ENCODE data around the gene ZSWIM3.
"Not testable (repeated sequence)": the region's sequence is repeated elsewhere in the genome, so short reads cannot be mapped to it uniquely, and the experiment has no call there.

The ZSWIM3 gene

DNA sequence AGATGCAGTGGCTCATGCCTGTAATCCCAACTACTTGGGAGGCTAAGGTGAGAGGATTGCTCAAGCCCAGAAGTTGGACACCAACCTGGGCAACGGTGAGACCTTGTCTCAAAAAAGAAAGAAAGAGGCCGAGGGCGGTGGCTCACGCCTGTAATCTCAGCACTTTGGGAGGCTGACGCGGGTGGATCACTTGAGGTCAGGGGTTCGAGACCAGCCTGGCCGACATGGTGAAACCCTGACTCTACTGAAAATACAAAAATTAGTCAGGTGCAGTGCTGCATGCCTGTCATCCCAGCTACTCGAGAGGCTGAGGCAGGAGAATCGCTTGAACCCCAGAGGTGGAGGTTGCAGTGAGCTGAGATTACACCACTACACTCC, 16.7 kb downstream of the ZSWIM3 start:
- H3K9ac ChIP-seq (ENCODE audit: low read depth in 1 of 2, low read length in 2 of 2); H3K4me3 ChIP-seq (ENCODE audit: low read length in 2 of 2); H3K4me1 ChIP-seq (ENCODE audit: control insufficient read depth in 2 of 2, insufficient read depth in 2 of 2, low read length in 2 of 2); H3K9me3 ChIP-seq (ENCODE audit: control insufficient read depth in 2 of 2, low read length in 2 of 2); H3K27me3 ChIP-seq (ENCODE audit: control insufficient read depth in 2 of 2, insufficient read depth in 2 of 2, low read length in 2 of 2); H3K27ac ChIP-seq (ENCODE audit: low read depth in 2 of 2, low read length in 2 of 2): not testable (repeated sequence)
- peaks cover 14 to 28% of the 10 kb centered on the region in 2 donors for H3K36me3 ChIP-seq (ENCODE audit: control insufficient read depth in 2 of 2, insufficient read depth in 2 of 2, low read length in 2 of 2)

DNA sequence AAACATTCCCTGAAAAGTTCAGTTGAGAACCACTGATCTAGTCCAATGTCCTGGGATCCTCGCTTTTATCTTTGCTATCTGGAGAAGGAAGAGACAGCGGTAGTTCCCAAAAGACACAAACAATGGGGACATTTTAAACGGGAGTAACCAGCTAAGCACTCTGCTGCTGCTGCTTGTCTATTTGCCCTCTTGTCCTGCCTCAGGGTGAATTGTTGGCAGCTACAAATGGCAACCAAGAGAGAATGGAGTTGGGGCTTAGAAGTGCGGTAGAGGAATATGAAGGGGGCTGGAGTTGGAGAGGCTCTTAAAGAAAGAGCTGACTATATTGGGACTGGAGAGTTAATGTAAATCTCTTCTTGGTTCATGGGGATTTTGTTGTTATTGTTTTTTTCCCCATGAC, 17.2 kb downstream of the ZSWIM3 start:
- Histone ChIP-seq H3K9me3 (ENCODE audit: control insufficient read depth in 2 of 2, low read length in 2 of 2) (no peaks in the 10 kb centered on the region), H3K9ac (ENCODE audit: low read depth in 1 of 2, low read length in 2 of 2) (no peak overlapping the region), H3K4me1 (ENCODE audit: control insufficient read depth in 2 of 2, insufficient read depth in 2 of 2, low read length in 2 of 2) (no peaks in the 10 kb centered on the region), H3K27ac (ENCODE audit: low read depth in 2 of 2, low read length in 2 of 2) (no peak overlapping the region), H3K4me3 (ENCODE audit: low read length in 2 of 2) (no peak overlapping the region), H3K27me3 (ENCODE audit: control insufficient read depth in 2 of 2, insufficient read depth in 2 of 2, low read length in 2 of 2) (no peaks in the 10 kb centered on the region), H3K36me3 (ENCODE audit: control insufficient read depth in 2 of 2, insufficient read depth in 2 of 2, low read length in 2 of 2) (peaks cover 14 to 28% of the 10 kb centered on the region in 2 donors)

DNA sequence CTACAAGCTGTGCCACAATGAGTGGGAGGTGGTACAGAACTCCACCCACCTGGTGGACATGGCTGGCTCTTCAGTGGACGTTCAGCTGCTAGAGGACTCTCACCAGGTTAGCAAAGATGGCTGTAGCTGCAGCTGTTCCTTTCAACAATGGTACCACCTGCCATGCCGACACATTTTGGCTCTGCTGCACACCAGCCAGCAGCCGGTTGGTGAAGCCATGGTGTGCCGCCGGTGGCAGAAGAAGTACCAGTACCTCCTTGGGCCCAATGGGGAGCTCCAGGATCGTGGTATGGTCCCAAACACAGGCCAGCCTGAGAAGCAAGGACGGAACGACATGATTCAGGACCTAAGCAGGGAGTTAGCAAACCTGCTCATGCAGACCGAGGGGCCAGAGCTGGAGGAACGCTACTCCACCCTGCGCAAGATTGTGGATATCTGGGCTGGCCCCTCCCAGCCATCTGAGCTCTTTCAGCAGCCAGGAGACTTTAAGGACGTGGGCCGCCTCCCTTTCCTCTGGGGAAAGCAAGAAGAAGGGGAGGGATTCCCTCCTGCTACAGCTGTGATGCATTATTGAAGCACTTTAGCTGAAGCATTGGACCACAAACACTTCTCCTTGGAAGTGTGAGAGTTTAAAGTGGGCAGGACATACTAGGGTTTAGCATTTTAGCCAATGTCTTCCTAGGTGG, 20.8 kb downstream of the ZSWIM3 start:
- Histone ChIP-seq H3K27ac (ENCODE audit: low read depth in 2 of 2, low read length in 2 of 2) (no peak overlapping the region), H3K4me1 (ENCODE audit: control insufficient read depth in 2 of 2, insufficient read depth in 2 of 2, low read length in 2 of 2) (peaks cover 0 to 4% of the 10 kb centered on the region in 2 donors), H3K4me3 (ENCODE audit: low read length in 2 of 2) (no peak overlapping the region), H3K9ac (ENCODE audit: low read depth in 1 of 2, low read length in 2 of 2) (no peak overlapping the region), H3K27me3 (ENCODE audit: control insufficient read depth in 2 of 2, insufficient read depth in 2 of 2, low read length in 2 of 2) (no peaks in the 10 kb centered on the region), H3K36me3 (ENCODE audit: control insufficient read depth in 2 of 2, insufficient read depth in 2 of 2, low read length in 2 of 2) (peaks cover 18 to 32% of the 10 kb centered on the region in 2 donors), H3K9me3 (ENCODE audit: control insufficient read depth in 2 of 2, low read length in 2 of 2) (no peaks in the 10 kb centered on the region)

DNA sequence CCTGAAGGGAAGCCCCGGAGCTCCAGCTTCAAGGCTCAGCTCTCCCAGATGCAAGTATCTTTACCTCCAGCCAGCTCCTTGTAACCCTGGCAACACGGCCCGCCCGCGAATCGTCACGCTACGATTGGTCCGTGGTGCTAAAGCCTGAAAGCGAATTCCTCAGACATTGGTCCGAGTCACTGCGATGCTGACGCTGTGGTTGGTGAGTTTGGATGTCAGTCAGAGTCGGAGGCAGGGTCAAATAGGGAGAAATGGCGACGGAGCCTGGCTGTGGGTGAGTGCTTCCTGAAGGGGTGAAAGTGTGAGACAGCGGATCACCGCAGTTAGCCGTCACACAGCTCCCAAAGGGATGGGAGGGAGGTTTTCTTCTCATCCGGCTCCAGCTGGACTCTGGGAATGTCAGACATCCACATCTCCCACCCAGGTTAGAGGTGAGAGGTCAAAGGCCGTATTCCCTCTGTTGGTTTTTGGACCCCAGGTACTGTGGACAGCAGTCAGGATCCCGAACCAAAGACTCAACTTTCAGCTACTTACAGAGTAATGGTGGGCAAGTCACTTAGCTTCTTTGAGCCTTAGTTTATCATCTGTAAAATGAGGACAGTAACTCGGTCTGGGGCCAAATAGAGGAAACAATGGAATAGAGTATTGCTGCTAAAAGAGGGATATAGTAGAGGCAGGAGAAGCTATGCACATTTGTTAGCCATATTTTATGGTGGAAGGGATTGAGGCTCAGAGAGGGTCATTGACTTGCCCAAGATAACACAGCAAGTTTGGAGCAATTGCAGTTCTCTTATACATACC, 23.8 kb downstream of the ZSWIM3 start, which contains the start of gene ZSWIM1:
Gene ZSWIM1, plus strand, starts transcription at position 240 of the 801 bp plus-strand sequence. CDS start 1,366 bp downstream, outside the sequence.
- Histone ChIP-seq H3K27ac (ENCODE audit: low read depth in 2 of 2, low read length in 2 of 2) (peak within 1 kb of the TSS; percentile 75 to 81), H3K9ac (ENCODE audit: low read depth in 1 of 2, low read length in 2 of 2) (peak within 1 kb of the TSS; percentile 85 to 88), H3K4me3 (ENCODE audit: low read length in 2 of 2) (peak within 1 kb of the TSS; percentile 89 to 93), H3K4me1 (ENCODE audit: control insufficient read depth in 2 of 2, insufficient read depth in 2 of 2, low read length in 2 of 2) (peaks cover 0 to 4% of the 10 kb centered on the region in 2 donors), H3K9me3 (ENCODE audit: control insufficient read depth in 2 of 2, low read length in 2 of 2) (no peaks in the 10 kb centered on the region), H3K36me3 (ENCODE audit: control insufficient read depth in 2 of 2, insufficient read depth in 2 of 2, low read length in 2 of 2) (peaks cover 24 to 49% of the 10 kb centered on the region in 2 donors), H3K27me3 (ENCODE audit: control insufficient read depth in 2 of 2, insufficient read depth in 2 of 2, low read length in 2 of 2) (no peaks in the 10 kb centered on the region)

GRCh38 chr20:45882469-45883099, 25.2 kb downstream of the ZSWIM3 start:
- H3K36me3 ChIP-seq (ENCODE audit: control insufficient read depth in 2 of 2, insufficient read depth in 2 of 2, low read length in 2 of 2), result peaks cover 15 to 50% of the 10 kb centered on the region in 2 donors
- H3K9me3 ChIP-seq (ENCODE audit: control insufficient read depth in 2 of 2, low read length in 2 of 2), result no peaks in the 10 kb centered on the region
- peaks cover 0 to 4% of the 10 kb centered on the region in 2 donors for H3K4me1 ChIP-seq (ENCODE audit: control insufficient read depth in 2 of 2, insufficient read depth in 2 of 2, low read length in 2 of 2)
- no peaks in the 10 kb centered on the region for H3K27me3 ChIP-seq (ENCODE audit: control insufficient read depth in 2 of 2, insufficient read depth in 2 of 2, low read length in 2 of 2)
- no peak overlapping the region for H3K27ac ChIP-seq (ENCODE audit: low read depth in 2 of 2, low read length in 2 of 2)
- H3K4me3 ChIP-seq (ENCODE audit: low read length in 2 of 2), result no peak overlapping the region
- H3K9ac ChIP-seq (ENCODE audit: low read depth in 1 of 2, low read length in 2 of 2), result no peak overlapping the region

- H3K9ac ChIP-seq (ENCODE audit: low read depth in 1 of 2, low read length in 2 of 2), result no peak overlapping the region
- no peaks in the 10 kb centered on the region for H3K27me3 ChIP-seq (ENCODE audit: control insufficient read depth in 2 of 2, insufficient read depth in 2 of 2, low read length in 2 of 2)
- no peaks in the 10 kb centered on the region for H3K9me3 ChIP-seq (ENCODE audit: control insufficient read depth in 2 of 2, low read length in 2 of 2)
- peaks cover 0 to 4% of the 10 kb centered on the region in 2 donors for H3K4me1 ChIP-seq (ENCODE audit: control insufficient read depth in 2 of 2, insufficient read depth in 2 of 2, low read length in 2 of 2)
- H3K4me3 ChIP-seq (ENCODE audit: low read length in 2 of 2), result no peak overlapping the region
- H3K36me3 ChIP-seq (ENCODE audit: control insufficient read depth in 2 of 2, insufficient read depth in 2 of 2, low read length in 2 of 2), result peaks cover 11 to 48% of the 10 kb centered on the region in 2 donors
- no peak overlapping the region for H3K27ac ChIP-seq (ENCODE audit: low read depth in 2 of 2, low read length in 2 of 2)
These were observed 25.7 kb downstream of the ZSWIM3 start for GRCh38 chr20:45883100-45883469.

- Histone ChIP-seq H3K36me3 (ENCODE audit: control insufficient read depth in 2 of 2, insufficient read depth in 2 of 2, low read length in 2 of 2) (peaks cover 10 to 43% of the 10 kb centered on the region in 2 donors), H3K27ac (ENCODE audit: low read depth in 2 of 2, low read length in 2 of 2) (no peak overlapping the region), H3K4me1 (ENCODE audit: control insufficient read depth in 2 of 2, insufficient read depth in 2 of 2, low read length in 2 of 2) (peaks cover 12 to 13% of the 10 kb centered on the region in 2 donors), H3K9ac (ENCODE audit: low read depth in 1 of 2, low read length in 2 of 2) (no peak overlapping the region), H3K9me3 (ENCODE audit: control insufficient read depth in 2 of 2, low read length in 2 of 2) (no peaks in the 10 kb centered on the region), H3K27me3 (ENCODE audit: control insufficient read depth in 2 of 2, insufficient read depth in 2 of 2, low read length in 2 of 2) (no peaks in the 10 kb centered on the region), H3K4me3 (ENCODE audit: low read length in 2 of 2) (no peak overlapping the region)
These were observed 29.4 kb downstream of the ZSWIM3 start for GRCh38 chr20:45886590-45887345.

GRCh38 chr20:45887346-45887715, 29.9 kb downstream of the ZSWIM3 start, which contains the start of gene SPATA25:
TSS of gene SPATA25 (minus strand) at chr20:45887622. CDS start at chr20:45887590, 32 bp downstream.
- H3K27me3 ChIP-seq (ENCODE audit: control insufficient read depth in 2 of 2, insufficient read depth in 2 of 2, low read length in 2 of 2), result no peaks in the 10 kb centered on the region
- no peak within 1 kb of the TSS for H3K9ac ChIP-seq (ENCODE audit: low read depth in 1 of 2, low read length in 2 of 2)
- no peak within 1 kb of the TSS for H3K27ac ChIP-seq (ENCODE audit: low read depth in 2 of 2, low read length in 2 of 2)
- no peaks in the 10 kb centered on the region for H3K9me3 ChIP-seq (ENCODE audit: control insufficient read depth in 2 of 2, low read length in 2 of 2)
- H3K4me1 ChIP-seq (ENCODE audit: control insufficient read depth in 2 of 2, insufficient read depth in 2 of 2, low read length in 2 of 2), result peaks cover 18 to 19% of the 10 kb centered on the region in 2 donors
- H3K4me3 ChIP-seq (ENCODE audit: low read length in 2 of 2), result no peak within 1 kb of the TSS
- peaks cover 10 to 43% of the 10 kb centered on the region in 2 donors for H3K36me3 ChIP-seq (ENCODE audit: control insufficient read depth in 2 of 2, insufficient read depth in 2 of 2, low read length in 2 of 2)

GRCh38 chr20:45888681-45889080, 31.3 kb downstream of the ZSWIM3 start:
- Histone ChIP-seq H3K9me3 (ENCODE audit: control insufficient read depth in 2 of 2, low read length in 2 of 2) (no peaks in the 10 kb centered on the region), H3K36me3 (ENCODE audit: control insufficient read depth in 2 of 2, insufficient read depth in 2 of 2, low read length in 2 of 2) (peaks cover 1 to 38% of the 10 kb centered on the region in 2 donors), H3K27ac (ENCODE audit: low read depth in 2 of 2, low read length in 2 of 2) (no peak overlapping the region), H3K27me3 (ENCODE audit: control insufficient read depth in 2 of 2, insufficient read depth in 2 of 2, low read length in 2 of 2) (no peaks in the 10 kb centered on the region), H3K4me3 (ENCODE audit: low read length in 2 of 2) (no peak overlapping the region), H3K4me1 (ENCODE audit: control insufficient read depth in 2 of 2, insufficient read depth in 2 of 2, low read length in 2 of 2) (peaks cover 30% of the 10 kb centered on the region in 2 donors), H3K9ac (ENCODE audit: low read depth in 1 of 2, low read length in 2 of 2) (no peak overlapping the region)

Measured in mucosa of rectum (tissue), 2 donors.